CD4-positive, alpha-beta T cell treated with Interleukin-2 at 100 ng/mL for 4 hours (primary cell): Measurements from ENCODE around the gene NIM1K.
"Not testable (repeated sequence)": the region's sequence is repeated elsewhere in the genome, so short reads cannot be mapped to it uniquely, and the experiment has no call there.

Experiments used
- DNase-seq: peaks from one replicate; pipeline ENCODE4 v3.0.0-alpha.2; 2020; ENCODE audit warnings: low spot score

The NIM1K gene

DNA sequence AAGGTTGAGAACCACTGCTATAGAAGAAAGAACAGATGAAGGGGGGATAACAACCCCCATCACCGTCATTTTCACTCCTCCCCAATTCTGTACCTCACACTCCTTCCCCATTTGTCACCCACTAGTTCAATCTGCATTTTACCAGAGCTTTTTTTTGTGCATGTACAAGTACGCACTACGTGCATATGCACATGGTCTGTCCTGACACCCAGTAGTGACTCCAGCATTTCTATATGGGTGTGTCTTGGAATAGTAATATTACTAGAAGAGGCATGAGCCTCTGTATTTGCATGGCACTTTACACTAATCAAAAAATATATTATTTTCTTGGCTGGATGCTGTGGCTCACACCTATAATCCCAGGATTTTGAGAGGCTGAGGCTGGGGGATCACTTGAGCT, 38.7 kb downstream of the NIM1K start:
- no peak for DNase-seq

DNA sequence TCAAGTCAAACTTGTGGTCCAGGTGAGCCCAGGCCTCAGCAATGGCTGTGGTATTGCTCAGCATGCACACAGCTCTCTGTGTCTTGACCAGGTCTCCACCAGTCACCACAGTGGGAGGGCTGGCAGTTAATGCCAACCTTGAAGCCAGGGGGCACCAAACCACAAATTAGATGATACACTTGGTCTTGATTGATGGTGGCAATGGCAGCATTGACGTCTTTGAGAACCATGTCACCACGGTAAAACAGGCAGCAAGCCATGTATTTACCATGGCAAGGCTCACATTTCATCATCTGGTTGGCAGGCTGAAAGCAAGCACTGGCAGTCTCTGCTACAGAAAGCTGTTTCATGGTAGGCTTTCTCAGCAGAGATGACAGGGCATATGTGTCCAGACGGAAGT, 40.0 kb downstream of the NIM1K start:
- peak; percentile 7 for DNase-seq

DNA sequence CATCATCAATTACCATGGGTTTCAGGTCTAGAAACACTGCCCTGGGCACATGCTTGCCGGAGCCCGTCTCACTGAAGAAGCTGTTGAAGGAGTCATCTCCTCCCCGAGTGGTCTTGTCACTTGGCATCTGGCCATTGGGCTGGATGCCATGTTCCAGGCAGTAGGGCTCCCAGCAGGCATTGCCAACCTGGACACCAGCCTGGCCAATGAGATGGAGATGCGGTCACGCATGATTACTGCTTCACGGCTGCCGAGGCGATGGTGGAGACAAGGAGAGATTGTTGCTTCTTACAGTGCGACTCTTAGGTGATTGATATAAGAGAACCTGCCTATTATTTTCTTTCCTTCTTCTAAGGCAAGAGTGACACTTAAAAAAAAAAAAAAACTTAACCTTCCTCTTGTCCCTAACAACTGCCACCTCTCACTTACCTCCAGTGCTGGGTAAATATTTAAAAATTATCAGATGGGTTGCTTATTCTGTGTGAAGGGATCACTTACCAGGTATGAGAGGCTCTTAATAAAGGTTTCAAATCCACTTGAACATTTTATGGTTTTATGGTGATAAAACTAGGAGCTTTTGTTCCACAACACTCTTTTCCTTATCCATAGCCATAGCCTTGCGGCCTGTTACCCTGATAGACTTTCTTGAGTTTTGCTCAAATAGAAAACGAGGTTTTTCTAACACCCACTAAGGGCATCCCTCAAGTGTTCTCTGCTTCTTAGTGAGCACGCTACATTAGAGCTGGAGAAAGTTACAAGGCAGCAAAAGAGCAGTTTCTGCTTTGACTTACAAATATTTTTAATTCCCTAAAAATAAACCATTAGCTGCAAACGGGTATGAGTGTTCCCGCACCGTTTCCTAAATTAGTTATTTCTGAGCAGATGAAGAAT, 41.2 kb downstream of the NIM1K start:
- DNase-seq: no peak

DNA sequence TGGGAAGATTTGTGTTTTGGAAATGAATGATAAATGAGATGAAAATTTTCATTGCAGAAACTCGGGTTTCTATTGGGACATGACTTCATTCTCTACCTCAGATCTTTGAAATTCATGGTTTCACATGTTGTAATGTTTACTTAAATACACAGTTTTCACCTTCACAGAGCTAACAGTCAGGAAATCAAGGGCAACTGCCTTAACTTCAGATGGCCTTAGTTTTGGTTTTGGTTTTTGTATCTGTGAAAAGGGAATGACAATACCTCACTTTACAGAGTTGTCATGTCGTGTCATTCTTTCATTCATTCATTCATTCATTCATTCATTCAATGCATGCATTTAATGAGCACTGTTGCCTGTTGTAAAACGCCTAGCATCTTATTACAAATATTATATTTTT, 41.9 kb downstream of the NIM1K start:
- DNase-seq: no peak

DNA sequence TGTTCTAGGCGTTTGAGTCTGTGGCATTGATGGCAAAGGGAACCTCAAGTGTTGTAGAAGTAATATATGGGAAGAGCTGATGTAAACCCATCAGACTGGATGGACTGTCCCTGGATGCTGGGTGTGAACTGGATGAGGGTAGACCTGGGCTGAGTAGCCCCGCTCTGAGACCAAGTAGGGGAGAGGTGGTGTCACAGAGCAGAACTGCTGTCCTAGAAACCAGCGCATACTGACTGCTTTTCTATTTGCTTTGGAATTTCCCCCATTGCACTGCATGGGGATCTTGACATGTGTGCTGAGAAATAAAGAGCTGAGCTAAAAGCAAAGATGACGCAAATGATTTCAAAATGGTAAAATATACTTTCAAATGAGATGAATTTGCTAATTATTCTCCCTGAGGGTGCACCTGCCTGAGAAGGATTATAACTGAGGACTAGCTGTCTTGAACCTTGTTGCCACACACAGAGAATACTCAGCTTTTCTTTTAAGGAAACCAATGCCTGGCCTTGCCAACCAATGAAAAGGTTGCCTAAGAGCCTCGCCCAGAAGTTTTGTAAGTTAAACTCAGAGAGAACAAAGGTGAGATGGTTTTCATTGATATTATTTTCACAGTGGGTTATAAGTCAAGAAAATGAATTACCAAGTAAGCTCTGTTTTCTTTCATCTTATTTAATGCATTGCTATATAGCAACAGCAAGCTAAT, 44.8 kb downstream of the NIM1K start:
- DNase-seq: no peak

DNA sequence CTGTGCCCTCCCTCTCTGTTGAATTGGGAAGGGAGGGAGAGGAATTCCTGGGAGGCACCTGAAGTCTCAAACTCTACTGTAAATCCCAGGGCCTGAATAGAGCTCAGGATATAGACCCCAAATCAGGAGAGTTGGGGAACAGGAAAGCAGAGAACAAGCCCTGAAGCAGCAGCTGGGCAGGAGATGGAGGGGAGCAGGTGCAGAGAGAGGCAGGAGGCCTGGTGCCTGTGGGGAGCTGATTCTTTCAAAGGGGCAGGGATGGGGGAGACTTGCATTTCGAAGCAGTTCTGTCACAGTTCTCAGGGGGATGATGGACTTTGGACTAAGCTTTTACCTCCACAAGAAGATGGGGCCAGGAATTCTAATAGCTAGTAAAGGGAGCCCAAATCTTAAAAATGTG, 50.2 kb downstream of the NIM1K start:
- DNase-seq: no peak

DNA sequence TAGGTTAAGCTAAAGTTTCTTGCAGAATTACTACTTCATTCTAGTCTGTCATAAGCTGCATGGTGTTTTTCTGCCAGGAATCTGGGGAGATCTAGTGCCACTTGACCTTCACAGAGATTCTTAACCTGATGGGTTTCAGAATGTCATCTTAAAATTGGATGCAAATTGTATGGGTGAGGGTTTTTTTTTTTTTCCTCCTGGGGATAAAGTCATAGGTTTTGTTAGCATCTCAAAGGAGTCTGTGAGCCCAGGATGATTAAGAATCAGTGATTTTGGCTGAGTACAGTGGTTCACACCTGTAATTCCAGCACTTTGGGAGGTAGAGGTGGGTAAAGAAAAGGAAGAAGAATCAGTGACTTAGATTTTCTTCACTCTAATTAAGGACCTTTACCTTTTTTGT, 51.2 kb downstream of the NIM1K start:
- no peak for DNase-seq

DNA sequence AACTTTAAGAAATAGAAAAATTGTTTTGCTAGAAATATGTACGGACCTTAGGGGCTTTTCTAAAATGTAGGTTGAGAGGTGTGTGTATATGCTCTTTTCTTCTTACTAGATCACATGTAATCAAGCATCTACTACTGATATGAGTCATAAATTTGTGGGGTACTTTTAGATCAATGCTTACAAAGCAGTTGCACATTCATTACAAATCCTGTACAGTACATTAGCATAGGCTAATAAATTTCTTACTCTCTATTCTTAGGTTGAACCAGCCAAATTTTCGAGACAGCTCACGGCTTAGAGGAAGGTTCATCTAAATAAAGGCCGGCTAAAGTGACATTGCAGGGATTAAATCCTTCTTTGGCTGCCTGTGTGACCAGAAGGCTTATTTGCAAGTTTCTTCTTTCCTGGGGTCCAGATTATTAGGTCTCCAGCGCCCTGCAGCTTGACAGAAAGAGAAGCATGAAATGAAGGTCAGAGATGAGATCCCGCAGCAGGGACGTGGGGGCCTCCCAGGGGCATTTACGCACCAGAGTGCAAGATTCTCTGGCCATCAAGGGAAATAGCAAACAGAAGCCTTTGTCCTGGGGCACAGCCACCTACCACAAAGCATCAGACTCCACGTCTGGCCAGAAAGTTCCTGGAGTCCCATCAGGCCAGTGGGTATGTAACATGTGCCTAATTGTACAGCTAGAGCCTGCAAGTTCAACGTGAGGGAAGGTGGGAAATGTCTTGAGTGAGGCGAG, 53.0 kb downstream of the NIM1K start:
- DNase-seq: no peak

DNA sequence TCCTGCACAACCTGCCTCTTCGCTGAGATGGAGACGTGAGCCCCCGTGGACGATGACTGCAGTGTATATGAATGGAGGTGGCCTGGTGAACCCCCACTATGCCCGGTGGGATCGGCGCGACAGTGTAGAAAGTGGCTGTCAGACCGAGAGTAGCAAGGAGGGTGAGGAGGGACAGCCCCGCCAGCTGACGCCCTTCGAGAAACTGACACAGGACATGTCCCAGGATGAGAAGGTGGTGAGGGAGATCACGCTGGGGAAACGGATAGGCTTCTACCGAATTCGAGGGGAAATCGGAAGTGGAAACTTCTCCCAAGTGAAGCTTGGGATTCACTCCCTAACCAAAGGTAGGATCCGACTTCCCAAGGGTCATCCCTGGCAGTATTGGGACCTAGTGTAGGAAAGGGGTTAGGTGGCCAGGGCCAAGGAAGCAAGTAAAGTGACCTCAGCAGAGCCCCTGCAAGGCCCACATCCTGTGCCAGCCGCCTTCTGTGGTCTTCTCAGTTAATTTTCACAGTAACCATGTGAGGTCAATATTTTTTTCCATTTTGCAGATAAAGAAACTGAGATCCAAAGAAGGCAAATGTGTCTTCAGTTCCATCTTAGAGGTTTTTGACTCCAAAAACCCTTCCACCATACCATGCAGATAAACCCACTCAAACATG, 53.8 kb downstream of the NIM1K start:
- DNase-seq: no peak

DNA sequence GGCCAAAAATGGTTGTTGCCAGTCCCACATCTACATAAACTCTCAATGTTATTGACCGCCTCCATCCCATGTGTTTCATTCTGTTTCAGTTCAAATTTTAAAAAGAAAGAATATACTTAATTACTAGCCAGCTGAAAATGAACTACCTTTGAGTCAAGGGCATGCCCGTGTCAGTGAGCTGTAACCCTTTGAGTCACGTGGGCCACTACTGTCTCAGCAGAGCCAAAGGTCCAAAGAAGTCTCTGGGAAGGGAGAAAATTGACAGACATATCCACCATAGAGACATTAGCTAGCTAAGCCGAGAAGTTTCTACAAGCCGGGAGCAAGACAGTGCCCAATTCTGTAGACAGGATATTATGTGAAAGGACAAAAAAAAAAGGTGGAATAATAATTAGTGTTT, 59.7 kb downstream of the NIM1K start:
- DNase-seq: no peak

DNA sequence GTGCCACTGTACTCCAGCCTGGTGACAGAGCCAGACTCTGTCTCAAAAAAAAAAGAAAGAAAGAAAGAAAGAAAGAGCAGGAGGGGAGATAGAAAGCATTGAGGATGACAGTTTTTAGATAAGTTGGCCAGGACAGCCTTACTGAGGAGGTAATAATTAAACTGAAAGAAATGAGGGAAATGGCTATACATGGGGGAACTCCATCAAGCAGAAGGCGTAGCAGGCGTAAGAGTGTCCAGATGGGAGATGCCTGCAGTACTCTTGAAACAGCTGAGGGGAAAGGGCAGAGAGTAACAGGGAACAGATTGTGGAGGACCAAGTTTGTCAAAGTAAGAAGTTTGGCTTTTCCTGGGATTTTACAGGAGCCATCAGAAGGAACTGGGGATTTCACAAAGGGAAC, 63.7 kb downstream of the NIM1K start:
- DNase-seq: no peak

DNA sequence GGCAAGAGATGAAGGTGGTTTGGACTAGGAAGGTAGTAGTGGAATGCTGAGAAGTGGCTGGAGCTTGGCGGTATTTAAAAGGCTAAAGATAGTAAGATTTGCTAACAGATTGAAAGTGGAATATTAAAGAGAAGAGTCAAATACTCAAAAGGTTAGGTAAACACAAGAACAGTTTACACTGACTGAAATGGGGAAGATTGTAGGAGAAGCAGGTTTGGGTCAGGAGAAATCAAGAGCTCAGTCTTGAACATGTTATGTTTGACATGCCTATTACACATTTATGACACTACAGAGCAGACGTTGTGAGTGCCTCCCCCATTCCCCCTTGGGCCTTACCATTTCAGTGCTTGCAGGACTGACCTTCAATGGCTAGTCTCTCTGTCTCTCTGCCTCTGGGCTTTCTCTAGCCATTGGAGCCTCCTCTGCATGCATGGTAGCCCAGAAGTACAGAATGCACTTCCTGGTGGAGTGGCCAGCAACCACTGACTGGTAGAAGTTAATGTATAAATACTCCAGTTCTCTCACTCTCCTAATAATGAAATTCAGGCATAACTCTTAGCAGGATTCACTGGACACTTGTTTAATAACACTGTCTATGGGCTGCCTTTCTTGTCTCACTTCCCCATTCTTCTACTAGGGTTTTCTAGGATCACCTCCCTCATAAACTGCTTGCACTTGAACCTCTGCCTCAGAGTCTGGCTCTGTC, 64.4 kb downstream of the NIM1K start:
- DNase-seq: no peak

DNA sequence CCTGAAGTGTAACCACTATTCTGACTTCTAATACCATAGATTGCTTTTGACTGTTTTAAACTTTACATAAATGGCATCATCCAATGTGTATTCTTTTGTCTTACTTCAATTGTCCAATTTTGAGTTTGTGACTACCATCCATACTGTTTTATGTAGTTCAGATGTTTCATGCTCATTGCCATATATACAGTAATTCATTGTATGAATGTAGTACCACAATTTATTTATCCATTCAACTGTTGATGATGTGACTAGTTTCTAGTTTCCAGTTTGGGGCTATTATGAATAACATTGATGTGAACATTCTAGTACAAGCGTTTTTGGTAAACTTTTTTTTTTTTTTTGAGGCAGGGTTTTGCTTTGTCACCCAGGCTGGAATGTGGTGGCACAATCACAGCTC, 66.1 kb downstream of the NIM1K start:
- no peak for DNase-seq

DNA sequence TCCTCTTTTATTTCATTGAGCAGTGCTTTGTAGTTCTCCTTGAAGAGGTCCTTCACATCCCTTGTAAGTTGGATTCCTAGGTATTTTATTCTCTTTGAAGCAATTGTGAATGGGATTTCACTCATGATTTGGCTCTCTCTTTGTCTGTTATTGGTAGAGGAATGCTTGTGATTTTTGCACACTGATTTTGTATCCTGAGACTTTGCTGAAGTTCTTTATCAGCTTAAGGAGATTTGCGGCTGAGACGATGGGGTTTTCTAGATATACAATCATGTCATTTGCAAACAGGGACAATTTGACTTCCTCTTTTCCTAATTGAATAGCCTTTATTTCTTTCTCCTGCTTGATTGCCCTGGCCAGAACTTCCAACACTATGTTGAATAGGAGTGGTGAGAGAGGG, 70.2 kb downstream of the NIM1K start:
- not testable (repeated sequence) for DNase-seq

DNA sequence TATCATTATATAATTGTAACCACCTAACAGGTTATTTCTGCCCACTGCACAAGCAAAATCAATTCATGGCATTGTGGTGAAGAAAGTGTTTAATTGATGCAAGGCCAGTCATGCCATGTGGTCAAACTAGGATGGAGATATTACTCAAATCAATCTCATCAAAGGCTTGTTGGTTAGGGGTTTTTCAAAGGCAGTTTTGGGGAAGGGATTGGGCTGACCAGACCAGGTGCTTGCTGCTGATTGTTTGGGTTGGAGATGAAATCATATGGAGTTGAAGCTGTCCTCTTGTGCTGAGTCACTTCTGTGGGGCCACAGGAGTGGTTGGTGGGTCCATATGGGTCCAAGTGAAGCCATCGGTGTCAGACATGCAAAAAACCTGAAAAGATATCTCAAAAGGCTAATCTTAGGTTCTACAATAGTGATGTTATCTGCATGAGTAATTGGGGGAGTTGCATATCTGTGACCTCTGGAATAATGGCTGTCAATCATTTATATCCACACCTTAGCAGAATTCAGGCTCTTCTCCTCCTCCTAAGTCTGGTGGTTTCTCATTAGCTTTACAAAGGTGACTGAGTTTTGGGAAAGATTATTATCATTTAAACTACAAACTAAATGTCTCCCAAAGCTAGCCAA, 76.3 kb downstream of the NIM1K start:
- DNase-seq: no peak

DNA sequence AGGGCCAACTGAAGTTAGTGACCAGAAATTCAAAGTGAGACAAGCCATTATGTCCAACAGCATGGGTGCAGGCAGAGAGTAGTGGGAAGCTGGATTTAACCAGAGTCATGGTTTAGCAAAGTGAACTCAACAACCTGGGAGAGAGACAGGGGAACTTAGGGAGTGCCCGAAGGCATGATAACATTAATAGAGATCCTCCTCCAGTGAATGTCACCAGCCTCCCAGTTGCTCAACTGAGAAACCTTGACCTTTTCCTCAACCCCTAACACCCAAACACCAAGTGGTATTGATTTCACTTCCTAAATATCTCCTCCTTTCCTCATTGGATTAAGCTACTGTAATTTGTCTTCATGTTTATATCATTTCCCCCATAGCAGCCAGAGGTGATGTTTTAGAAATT, 78.6 kb downstream of the NIM1K start:
- no peak for DNase-seq

DNA sequence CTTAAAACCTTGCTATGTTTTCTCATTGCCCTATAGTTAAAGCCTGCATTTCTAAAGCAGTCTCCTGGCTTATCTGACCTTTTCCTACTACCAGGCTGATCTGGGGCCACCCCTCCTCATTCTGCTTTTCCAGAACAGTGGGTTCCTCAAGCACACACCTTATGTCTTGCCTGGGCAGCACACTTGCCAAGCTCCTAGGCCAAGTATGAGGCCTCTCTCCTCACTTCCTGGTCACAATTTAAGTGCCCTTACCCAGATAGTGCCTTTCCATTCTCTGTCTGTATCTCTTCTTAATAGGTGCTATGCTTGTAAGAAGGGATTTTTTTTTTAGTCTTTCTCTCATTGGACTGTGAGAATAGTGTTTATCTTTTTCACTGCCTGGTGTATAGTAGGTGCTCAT, 81.5 kb downstream of the NIM1K start:
- DNase-seq: no peak

DNA sequence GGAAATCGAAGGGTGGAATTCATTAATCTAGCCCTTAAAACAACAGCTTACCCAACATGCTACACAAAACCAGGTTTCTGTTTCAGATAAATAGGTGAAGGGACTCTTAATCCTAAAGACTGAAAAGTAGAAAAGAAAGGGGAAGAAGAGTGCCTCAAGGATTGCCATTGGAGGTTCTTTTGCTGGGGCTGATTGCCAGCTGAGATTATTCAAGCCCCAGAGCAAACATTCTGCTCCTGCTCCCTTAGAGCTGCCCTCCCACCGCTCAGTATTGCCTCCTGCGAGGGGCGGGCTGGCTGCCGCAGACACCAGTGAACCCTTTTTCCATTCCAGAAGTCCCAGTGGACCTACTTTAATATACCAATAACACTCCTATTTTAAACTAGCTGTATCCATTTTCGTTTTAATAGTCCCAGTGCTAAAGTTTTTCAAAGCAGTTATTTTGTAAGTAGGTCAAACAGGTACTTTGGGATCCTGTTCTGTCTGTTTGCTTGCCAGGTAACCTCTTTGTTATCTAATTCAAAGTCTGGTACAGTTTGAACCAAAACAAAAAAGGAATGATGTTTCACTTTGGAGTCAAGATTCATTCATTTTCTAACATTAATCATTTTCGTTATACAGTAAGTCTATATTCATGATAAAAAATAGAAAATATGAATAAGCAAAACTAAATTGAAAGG, 82.5 kb downstream of the NIM1K start:
- DNase-seq: no peak

DNA sequence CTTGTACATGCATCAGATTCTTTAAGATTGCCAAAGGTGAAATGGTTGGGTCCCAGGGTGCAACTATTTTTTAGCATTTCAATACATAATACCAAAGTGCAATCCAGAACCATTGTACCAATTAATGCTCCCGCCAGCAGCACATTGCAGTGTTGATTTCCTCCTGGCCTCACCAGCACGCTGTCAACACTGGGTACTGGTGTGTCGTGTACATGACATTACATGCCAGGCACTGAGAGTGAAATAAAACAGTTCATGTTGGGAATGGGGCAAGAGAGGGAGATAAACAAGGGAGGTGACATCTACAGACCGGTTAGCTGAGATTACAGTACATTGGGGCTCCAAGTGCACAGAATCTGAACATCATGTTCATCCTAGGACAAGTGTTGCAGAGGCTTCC, 83.4 kb downstream of the NIM1K start:
- no peak for DNase-seq

DNA sequence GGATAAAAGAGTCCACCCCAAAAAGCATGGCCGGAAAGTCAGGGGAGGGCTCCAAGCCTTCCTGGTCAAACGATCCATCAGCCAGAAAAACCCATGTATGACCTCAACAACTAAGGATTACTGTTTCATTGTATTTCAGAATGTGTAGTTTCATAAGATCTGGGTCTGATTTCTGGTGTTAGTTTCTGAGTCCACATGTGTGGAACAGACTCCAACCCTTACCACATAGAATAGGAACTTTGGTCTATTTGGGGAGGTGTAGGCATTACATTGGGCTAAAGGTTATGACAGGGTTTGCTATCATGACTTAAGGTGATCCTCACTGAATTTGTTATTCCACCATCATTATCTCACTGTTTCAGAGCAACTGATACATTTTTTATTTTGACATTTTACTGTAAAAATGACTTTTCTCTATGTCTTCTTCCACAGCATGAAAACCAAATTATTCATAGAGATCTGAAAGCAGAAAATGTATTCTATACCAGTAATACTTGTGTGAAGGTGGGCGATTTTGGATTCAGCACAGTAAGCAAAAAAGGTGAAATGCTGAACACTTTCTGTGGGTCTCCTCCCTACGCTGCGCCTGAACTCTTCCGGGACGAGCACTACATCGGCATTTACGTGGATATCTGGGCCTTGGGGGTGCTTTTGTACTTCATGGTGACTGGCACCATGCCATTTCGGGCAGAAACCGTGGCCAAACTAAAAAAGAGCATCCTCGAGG, 87.7 kb downstream of the NIM1K start:
- no peak for DNase-seq
